EL (cell line): ENCODE results near the gene EZH2.

ENCODE experiments used
- DNase-seq: peaks from one replicate; pipeline ENCODE4 v3.0.0-alpha.2; 2016

Gene EZH2

GRCh38 chr7:148898845-148899484, 14.9 kb upstream of the EZH2 start:
- no peak for DNase-seq

DNA sequence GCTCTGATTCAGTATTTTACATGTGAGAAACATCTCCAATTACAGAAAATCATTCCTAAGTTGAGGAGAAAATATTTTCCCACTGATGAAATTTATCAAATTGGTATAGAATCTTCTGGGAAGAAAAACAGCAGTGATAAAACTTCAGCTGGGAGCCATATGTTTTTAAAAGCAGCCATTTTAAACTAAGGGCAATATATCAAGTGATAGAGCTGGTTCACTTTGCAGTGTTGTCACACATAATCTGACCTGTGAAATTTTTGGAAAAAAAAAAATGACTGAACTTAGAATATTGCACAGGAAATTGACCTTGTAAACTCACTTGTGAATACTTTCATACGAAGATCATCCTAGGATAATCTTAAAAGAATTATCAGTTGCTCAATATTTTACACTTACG, 10.5 kb upstream of the EZH2 start:
- peak; percentile 51 for DNase-seq

- DNase-seq, result no peak
Observed at GRCh38 chr7:148893071-148893470, 9.0 kb upstream of the EZH2 start.

DNA sequence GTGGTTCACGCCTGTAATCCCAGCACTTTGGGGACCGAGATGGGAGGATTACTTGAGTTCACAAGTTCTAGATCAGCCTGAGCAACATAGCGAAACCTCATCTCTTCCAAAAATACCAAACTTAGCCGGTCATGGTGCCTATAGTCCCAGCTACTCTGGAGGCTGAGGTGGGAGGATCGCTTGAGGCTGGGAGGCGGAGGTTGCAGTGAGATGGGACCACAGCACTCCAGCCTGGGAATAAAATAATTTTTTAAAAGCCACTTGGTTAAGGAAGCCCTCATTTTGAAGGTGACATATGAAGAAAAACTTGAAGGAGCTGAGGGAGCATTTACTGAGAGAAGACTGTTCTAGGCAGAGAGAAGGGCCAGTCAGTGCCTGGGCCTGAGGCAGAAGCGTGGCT, 4.2 kb upstream of the EZH2 start:
- no peak for DNase-seq

- DNase-seq, result no peak
Observed at GRCh38 chr7:148886844-148887243, 2.8 kb upstream of the EZH2 start.

GRCh38 chr7:148884299-148885022, 370 bp upstream of the EZH2 start:
- DNase-seq, result peak; percentile 90

DNA sequence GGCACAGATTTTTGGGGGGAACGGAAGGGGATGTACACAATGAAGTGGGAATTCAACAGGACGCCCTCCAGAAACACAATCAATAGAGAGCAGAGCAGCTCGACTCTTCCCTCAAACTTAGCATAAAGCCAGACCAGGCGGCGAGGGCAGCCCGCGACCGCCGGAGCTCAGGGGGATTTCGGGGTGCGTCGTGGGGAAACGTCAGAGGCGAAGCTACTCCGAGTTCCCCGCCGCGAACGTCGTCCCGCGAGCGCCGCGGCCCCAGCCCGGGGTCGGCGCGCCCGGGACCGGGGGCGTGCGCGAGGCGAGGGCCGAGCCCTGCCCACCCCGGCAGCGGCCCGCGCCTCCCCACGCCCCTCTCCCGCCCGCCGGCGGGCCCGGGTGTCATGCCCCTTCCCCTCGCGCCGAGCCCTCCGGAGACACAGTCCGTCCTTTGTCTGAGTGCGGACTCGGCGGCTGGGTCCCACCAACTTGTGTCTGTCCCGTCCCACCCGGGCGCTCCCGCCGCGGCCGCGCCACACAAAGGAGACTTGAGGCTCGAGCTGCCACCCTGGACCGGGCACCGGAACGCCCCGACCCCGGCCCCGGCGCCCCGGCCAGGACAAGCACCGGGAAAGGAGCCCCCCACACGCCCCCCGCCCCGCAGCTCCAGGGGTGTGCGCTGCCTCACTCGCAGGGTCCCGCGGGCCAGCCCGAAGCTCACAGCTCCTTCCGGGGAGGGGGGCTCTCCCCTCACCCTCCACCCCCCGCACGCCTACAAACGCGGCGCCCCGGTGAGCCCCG, 634 bp downstream of the EZH2 start:
- peak; percentile 20 for DNase-seq

DNA sequence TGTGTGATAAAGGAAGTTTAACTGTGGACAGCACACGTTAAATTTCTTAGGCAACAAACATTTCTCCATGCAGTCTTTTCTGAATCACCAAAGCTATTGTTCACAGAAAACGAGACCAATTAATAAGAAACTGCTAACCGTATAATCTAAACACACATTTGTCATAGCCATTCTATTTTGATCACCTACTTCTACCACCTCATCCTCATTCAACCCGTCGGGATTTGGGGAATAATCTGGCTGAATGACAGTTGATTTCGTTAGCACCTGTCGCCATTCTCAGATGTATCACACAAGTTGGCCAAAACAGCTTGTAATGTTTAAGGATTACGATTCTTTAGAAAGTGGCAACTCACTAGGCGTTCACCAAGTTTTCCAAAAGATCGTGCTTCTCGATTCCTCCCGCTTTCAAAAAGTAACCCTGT, 1.2 kb downstream of the EZH2 start:
- DNase-seq, result no peak

DNA sequence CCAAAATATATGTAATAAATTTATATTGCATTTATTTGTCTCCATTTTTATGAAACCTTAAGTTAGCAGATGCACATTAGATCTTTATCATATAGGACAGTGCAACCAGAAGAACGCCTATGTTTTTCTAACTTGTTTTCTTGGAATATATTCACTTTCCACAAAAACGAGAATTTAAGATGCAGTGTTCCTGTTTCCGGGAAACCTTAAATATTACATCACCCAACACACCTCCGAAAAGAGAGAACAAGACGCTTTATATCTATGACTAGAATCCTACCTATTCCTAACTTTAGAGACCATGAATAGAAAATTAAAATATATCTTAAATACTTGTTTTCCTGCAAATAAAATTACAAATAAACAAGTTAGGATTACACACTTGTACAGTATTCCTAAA, 1.9 kb downstream of the EZH2 start:
- DNase-seq, result no peak

DNA sequence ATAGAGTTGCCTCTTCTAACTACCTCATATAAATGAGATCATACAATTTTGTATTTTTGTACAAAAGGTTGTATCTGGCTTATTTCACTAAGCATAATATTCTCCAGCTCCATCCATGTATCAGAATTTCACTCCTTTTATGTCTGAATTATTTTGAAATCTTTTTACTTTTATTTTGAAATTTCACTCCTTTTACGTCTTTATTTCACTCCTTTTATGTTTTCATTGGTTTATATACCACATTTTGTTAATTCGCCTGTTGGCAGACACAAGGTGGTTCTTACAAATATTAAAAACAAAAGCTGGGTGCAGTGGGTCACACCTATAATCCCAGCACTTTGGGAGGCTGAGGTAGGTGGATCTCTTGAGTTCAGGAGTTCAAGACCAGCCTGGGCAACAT, 5.8 kb downstream of the EZH2 start:
- no peak for DNase-seq

- no peak for DNase-seq
Observed at GRCh38 chr7:148877517-148877916, 6.6 kb downstream of the EZH2 start.

DNA sequence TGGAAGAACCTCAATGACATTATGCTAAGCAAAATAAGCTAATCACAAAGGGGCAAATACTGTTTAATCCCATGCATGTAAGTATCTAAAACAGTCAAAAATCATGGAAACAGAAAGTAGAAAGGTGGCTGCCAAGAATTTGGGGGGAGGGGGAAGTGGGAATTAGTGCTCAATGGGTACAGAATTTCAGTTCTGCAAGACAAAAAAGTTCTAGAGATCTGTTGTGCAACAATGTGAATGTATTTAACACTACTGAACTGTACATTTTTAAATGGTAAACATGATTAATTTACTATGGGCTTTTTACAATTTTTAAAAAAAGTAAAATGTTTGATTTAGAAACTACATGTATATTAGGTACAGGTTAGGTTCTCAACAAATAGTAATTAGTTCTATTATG, 11.9 kb downstream of the EZH2 start:
- DNase-seq, result no peak

DNA sequence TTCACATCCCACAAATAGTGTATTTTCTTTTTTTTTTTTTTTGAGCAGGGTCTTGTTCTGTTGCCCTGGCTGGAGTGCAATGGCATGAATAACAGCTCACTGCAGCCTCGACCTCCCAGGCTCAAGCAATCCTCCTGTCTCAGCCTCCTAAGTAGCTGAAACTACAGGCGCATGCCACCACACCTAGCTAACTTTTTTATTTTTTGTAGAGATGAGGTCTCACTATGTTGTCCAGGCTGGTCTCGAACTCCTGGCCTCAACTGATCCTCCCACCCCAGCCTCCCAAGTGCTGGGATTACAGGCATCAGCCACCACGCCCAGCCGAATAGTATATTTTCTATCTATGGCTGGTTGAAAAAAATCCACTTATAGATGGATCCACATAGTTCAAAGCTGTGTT, 12.5 kb downstream of the EZH2 start:
- DNase-seq, result no peak

DNA sequence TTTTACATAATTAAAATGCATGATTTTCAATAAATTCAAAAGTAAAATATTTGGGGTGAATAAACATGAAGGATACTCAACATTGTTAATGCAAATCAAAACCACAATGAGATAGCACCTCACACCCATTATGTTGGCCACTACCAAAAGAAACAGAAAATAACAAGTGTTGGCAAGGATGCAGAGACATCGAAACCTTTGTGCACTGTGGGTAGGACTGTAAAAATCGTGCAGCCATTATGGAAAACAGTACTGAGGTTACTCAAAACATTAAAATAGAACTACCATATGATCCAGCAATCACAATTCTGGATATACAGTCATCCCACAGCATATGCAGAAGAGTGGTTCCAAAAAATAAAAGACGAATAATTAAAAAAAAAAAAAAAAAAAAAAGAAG, 13.1 kb downstream of the EZH2 start:
- DNase-seq, result no peak

GRCh38 chr7:148868378-148868674, 15.8 kb downstream of the EZH2 start:
- DNase-seq, result no peak

DNA sequence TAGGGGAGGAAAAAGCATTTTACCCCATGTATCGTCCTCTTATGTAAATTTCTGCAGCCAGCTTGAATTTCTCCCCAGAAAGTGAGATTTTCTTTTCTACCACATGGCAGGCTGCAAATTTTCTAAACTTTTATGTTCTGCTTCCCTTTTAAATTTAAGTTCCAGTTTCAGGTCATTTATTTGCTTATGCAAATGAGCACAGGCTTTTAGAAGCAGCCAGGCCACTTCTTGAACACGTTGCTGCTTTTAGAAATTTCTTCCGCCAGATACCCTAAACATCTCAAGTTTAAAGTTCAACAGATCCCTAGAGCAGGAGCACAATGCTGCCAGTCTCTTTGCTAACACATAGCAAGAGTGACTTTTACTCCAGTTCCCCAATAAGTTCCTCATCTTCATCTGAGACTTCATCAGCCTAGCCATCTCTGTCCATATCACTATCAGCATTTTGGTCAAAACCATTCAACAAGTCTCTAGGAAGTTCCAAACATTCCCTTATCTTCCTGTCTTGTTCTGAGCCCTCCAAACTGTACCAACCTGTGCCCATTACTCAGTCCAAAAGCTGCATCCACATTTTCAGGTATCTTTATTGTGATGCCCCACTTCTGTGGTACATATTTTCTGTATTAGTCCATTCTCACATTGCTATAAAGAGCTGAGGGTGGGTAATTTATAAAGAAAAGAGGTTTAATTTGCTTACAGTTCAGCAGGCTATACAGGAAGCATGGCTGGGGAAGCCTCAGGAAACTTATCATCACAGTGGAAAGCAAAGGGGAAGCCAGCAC, 16.3 kb downstream of the EZH2 start:
- DNase-seq, result no peak

DNA sequence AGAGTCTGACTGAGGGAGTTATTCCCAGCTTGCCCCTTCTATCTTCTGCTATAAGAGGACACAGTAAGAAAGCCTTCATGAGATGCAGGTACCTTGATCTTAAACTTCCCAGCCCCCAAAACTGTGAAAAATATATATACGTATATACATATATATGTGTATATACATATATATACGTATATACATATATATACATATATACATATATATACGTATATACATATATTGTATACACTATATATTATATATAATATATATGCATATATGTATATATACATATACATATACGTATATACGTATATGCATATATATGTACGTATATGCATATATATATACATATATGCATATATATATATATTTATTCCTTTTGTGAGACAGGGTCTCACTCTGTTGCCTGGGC, 17.7 kb downstream of the EZH2 start:
- no peak for DNase-seq

GRCh38 chr7:148865283-148865682, 18.8 kb downstream of the EZH2 start:
- DNase-seq, result no peak

GRCh38 chr7:148863324-148863723, 20.8 kb downstream of the EZH2 start:
- DNase-seq, result no peak

GRCh38 chr7:148862481-148862880, 21.6 kb downstream of the EZH2 start:
- no peak for DNase-seq

GRCh38 chr7:148858489-148858888, 25.6 kb downstream of the EZH2 start:
- DNase-seq, result no peak

DNA sequence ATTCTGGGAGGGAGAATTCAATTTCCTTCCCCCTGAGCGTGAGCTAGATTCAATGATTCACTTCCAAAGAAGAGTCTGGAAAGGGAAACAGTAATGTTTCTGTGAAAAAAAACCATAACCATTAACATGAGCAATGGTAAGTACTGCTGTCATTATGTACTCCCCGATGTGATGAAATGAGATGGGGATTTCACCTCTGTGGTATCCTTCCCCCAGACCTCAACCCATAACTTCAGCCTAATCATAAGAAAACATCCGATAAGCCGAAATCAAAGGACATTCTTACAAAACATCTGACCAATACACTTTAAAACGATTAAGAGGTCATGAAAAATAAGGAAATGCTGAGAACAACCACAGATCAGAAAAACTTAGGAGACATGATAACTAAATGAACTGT, 27.2 kb downstream of the EZH2 start:
- no peak for DNase-seq

DNA sequence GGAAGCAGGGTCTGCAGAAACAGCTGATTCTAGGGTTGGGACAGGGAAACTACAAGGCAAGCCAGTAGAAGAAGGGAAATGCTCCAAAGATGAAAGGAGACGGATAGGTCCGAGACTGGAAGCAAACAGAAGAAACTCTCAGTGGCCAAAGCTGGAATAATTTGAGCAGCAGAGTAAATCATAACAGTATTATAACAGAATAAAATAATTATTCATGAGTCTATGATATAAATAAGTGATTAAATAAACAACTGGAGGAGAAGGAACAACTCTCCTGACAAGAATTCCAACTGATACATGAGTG, 27.6 kb downstream of the EZH2 start:
- DNase-seq, result no peak

- DNase-seq, result no peak
Observed at GRCh38 chr7:148854983-148855382, 29.1 kb downstream of the EZH2 start.
